ENCODE measurements around the gene EIF4G1. TPM values are rescaled to one million over a fixed set of nuclear protein-coding genes. Genes with fewer than 3 reads are reported as not detected.
"Not testable (repeated sequence)": the region's sequence is repeated elsewhere in the genome, so short reads cannot be mapped to it uniquely, and the experiment has no call there.

Gene EIF4G1
- total RNA-seq, 4 donors from 2014 or later: 382 to 463 (median 418) TPM

DNA sequence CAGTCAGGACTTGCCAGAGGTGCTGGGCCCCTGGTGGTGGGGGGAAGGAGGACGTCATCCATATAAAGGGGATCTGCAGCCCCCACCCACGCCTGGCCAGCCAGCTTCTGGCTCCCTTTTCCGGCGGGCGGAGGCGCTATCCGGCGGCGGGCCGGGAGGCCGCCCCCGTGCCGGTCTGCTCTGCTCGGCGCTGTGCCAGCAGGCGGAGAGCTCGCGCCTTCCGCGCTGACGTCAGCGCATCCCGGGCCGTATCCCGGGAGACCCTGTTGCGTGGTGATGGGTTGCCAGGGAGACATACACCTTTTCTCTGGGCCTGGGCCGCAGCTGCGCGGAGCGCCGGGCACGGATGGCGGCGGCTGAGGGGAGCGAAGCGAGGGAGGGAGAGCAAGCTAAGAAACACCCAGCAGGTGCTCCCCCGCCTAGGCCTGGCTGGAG lies 24.1 kb downstream of the EIF4G1 start:
- peak in 1 of 2 donors; percentile 85 for DNase-seq (ENCODE audit: low spot score in 2 of 2)
- peaks cover 70% of the 10 kb centered on the region for H3K4me1 ChIP-seq
- peak overlapping the region; percentile 37 for H3K4me3 ChIP-seq
- H3K36me3 ChIP-seq: peaks cover 28% of the 10 kb centered on the region
- H3K9me3 ChIP-seq: no peaks in the 10 kb centered on the region
- no peaks in the 10 kb centered on the region for H3K27me3 ChIP-seq
- 12% methylated on average over 8 of the region's 37 CpGs for WGBS
- no peak for TF ChIP-seq POLR2AphosphoS5 (IDR thresholded peaks at IDR 0.05)
- TF ChIP-seq EP300 (IDR thresholded peaks at IDR 0.05): no peak
- TF ChIP-seq, protein P1, sequence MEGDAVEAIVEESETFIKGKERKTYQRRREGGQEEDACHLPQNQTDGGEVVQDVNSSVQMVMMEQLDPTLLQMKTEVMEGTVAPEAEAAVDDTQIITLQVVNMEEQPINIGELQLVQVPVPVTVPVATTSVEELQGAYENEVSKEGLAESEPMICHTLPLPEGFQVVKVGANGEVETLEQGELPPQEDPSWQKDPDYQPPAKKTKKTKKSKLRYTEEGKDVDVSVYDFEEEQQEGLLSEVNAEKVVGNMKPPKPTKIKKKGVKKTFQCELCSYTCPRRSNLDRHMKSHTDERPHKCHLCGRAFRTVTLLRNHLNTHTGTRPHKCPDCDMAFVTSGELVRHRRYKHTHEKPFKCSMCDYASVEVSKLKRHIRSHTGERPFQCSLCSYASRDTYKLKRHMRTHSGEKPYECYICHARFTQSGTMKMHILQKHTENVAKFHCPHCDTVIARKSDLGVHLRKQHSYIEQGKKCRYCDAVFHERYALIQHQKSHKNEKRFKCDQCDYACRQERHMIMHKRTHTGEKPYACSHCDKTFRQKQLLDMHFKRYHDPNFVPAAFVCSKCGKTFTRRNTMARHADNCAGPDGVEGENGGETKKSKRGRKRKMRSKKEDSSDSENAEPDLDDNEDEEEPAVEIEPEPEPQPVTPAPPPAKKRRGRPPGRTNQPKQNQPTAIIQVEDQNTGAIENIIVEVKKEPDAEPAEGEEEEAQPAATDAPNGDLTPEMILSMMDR (IDR thresholded peaks at IDR 0.05): no peak
- no peak for TF ChIP-seq POLR2A (IDR thresholded peaks at IDR 0.05)
- H3K27ac ChIP-seq: peak overlapping the region; percentile 94

DNA sequence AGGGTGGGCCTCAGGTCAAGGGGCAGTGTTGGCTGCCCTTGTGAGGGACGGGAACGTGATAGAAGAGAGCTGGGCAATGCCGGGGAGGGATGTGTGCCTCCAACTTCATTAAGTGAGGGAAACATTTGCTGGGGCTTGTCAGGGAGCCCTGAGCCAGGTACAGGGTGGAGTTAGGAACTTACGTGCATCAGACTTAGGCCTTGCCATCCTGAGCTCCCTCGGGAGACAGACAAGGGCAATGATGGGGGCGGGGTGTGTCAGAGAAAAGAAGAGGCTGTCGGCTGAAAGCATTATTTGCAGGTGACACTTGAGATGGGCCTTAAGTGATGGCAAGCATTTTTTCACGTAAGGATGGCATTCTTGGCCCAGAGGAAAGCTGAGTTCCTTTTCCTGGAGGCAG lies 24.6 kb downstream of the EIF4G1 start:
- no peak for DNase-seq (ENCODE audit: low spot score in 2 of 2)
- Histone ChIP-seq H3K4me3 (peak overlapping the region; percentile 37), H3K27me3 (no peaks in the 10 kb centered on the region), H3K27ac (peak overlapping the region; percentile 94), H3K9me3 (no peaks in the 10 kb centered on the region), H3K36me3 (peaks cover 28% of the 10 kb centered on the region), H3K4me1 (peaks cover 70% of the 10 kb centered on the region)
- TF ChIP-seq POLR2AphosphoS5 (IDR thresholded peaks at IDR 0.05) (no peak), EP300 (IDR thresholded peaks at IDR 0.05) (no peak), POLR2A (IDR thresholded peaks at IDR 0.05) (no peak)
- TF ChIP-seq, protein P1 (IDR thresholded peaks at IDR 0.05): no peak
- WGBS: 46% methylated on average over 8 of the region's 8 CpGs

GRCh38 chr3:184339451-184340135 lies 25.2 kb downstream of the EIF4G1 start:
- 59% methylated on average over 19 of the region's 19 CpGs for WGBS
- H3K27ac ChIP-seq: peak overlapping the region; percentile 94
- DNase-seq (ENCODE audit: low spot score in 2 of 2): not testable (repeated sequence)

DNA sequence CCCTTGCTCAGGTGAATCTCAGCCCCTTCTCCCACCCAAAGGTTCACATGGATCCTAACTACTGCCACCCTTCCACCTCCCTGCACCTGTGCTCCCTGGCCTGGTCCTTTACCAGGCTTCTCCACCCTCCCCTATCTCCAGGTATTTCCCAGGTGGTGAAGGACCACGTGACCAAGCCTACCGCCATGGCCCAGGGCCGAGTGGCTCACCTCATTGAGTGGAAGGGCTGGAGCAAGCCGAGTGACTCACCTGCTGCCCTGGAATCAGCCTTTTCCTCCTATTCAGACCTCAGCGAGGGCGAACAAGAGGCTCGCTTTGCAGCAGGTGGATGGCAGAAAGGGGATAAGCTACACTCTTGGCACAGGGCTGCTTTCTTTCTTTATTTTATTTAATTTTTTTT lies 27.5 kb downstream of the EIF4G1 start:
- peaks cover 66% of the 10 kb centered on the region for H3K4me1 ChIP-seq

More at GRCh38 chr3:184339451-184340135, 25.2 kb downstream of the EIF4G1 start:
- not testable (repeated sequence) for H3K9me3 ChIP-seq, H3K4me3 ChIP-seq, H3K27me3 ChIP-seq
- H3K36me3 ChIP-seq: peaks cover 29% of the 10 kb centered on the region
- peaks cover 68% of the 10 kb centered on the region for H3K4me1 ChIP-seq

GRCh38 chr3:184343200-184343876 lies 28.9 kb downstream of the EIF4G1 start:
- no peaks in the 10 kb centered on the region for H3K9me3 ChIP-seq
- 72% methylated on average over 5 of the region's 5 CpGs for WGBS
- TF ChIP-seq POLR2AphosphoS5 (IDR thresholded peaks at IDR 0.05) (no peak), EP300 (IDR thresholded peaks at IDR 0.05) (no peak), POLR2A (IDR thresholded peaks at IDR 0.05) (no peak)
- TF ChIP-seq, protein P1 (IDR thresholded peaks at IDR 0.05): no peak
- peaks cover 26% of the 10 kb centered on the region for H3K36me3 ChIP-seq
- H3K4me1 ChIP-seq: peaks cover 52% of the 10 kb centered on the region
- no peak overlapping the region for H3K4me3 ChIP-seq
- H3K27ac ChIP-seq: no peak overlapping the region
- no peak for DNase-seq (ENCODE audit: low spot score in 2 of 2)
- H3K27me3 ChIP-seq: no peaks in the 10 kb centered on the region

More for the DNA sequence above, 27.5 kb downstream of the EIF4G1 start:
- no peak for DNase-seq (ENCODE audit: low spot score in 2 of 2)
- H3K4me3 ChIP-seq: no peak overlapping the region
- peaks cover 26% of the 10 kb centered on the region for H3K36me3 ChIP-seq
- TF ChIP-seq, protein P1 (IDR thresholded peaks at IDR 0.05): no peak
- TF ChIP-seq POLR2A (IDR thresholded peaks at IDR 0.05): no peak
- no peak for TF ChIP-seq EP300 (IDR thresholded peaks at IDR 0.05)
- no peak for TF ChIP-seq POLR2AphosphoS5 (IDR thresholded peaks at IDR 0.05)
- no peaks in the 10 kb centered on the region for H3K27me3 ChIP-seq
- H3K9me3 ChIP-seq: no peaks in the 10 kb centered on the region
- 71% methylated on average over 7 of the region's 7 CpGs for WGBS
- H3K27ac ChIP-seq: no peak overlapping the region

Measured in suprapubic skin (tissue), 4 donors.